Smooth muscle cell (in vitro differentiated cells): Measurements from ENCODE around the gene ENAH. TPM values are rescaled to one million over a fixed set of nuclear protein-coding genes. Genes with fewer than 3 reads are reported as not detected.
A peak's percentile ranks its signal among the peaks of the same experiment; 100 is the strongest.

Experiments
- DNase-seq: peaks from one replicate; lab custom pipeline; 2025; ENCODE audit not compliant: unreplicated experiment; lab: John Stamatoyannopoulos, UW
- H2AFZ ChIP-seq: fragments of 200-600 bp; sonication (generic); 2 replicates; pipeline ENCODE4 v1.6.0; 2016; ENCODE audit warnings: antibody characterized with exemption, low read depth, mild to moderate bottlenecking
- H3F3A ChIP-seq: fragments of 200-600 bp; sonication (generic); 2 replicates; pipeline ENCODE4 v1.6.0; 2017; ENCODE audit warnings: antibody characterized with exemption, low read depth
- H3K27ac ChIP-seq: fragments of 200-600 bp; sonication (generic); 2 replicates; pipeline ENCODE4 v1.5.1; 2016; ENCODE audit warnings: low read depth, mild to moderate bottlenecking
- H3K27me3 ChIP-seq: fragments of 200-600 bp; sonication (generic); 2 replicates; pipeline ENCODE4 v1.6.1; 2016; ENCODE audit warnings: low read depth, mild to moderate bottlenecking
- H3K36me3 ChIP-seq: fragments of 200-600 bp; sonication (generic); 2 replicates; pipeline ENCODE4 v1.5.1; 2016; ENCODE audit warnings: low read depth
- H3K4me1 ChIP-seq: fragments of 200-600 bp; sonication (generic); 2 replicates; pipeline ENCODE4 v1.5.1; 2016; ENCODE audit warnings: low read depth
- H3K4me2 ChIP-seq: fragments of 200-600 bp; sonication (generic); 2 replicates; pipeline ENCODE4 v1.6.0; 2016; ENCODE audit warnings: mild to moderate bottlenecking
- H3K4me3 ChIP-seq: fragments of 200-600 bp; sonication (generic); 2 replicates; pipeline ENCODE4 v1.5.1; 2016; ENCODE audit warnings: mild to moderate bottlenecking
- H3K79me2 ChIP-seq: fragments of 200-600 bp; sonication (generic); 2 replicates; pipeline ENCODE4 v1.6.0; 2016; ENCODE audit warnings: low read depth, mild to moderate bottlenecking
- H3K9ac ChIP-seq: fragments of 200-600 bp; sonication (generic); 2 replicates; pipeline ENCODE4 v1.6.0; 2016; ENCODE audit warnings: low read depth
- H3K9me3 ChIP-seq: fragments of 200-600 bp; sonication (generic); replicated peaks from 2 replicates; pipeline ENCODE4 v1.5.1; 2016; ENCODE audit warnings: low read depth
- H4K20me1 ChIP-seq: fragments of 200-600 bp; sonication (generic); 2 replicates; pipeline ENCODE4 v1.6.0; 2016; ENCODE audit warnings: low read depth
- CTCF ChIP-seq: fragments of 200-600 bp; sonication (generic); IDR thresholded peaks from 2 replicates; pipeline ENCODE4 v1.5.1; 2017; ENCODE audit warnings: borderline replicate concordance, mild to moderate bottlenecking, antibody characterized with exemption; ENCODE audit not compliant: insufficient read depth, poor library complexity, severe bottlenecking
- WGBS: methylation state at CpG from one replicate; pipeline ENCODE4 v1.1.7; 2016; ENCODE audit warnings: low lambda C conversion rate; 5-methylcytosine and 5-hydroxymethylcytosine counted together
- polyA plus RNA-seq: library from polyadenylated mRNA; unstranded; fragments of >200 nt; fragmentation: Nextera tagmentation; extraction: Ambion mirVana; gene quantifications from 2 replicates; pipeline ENCODE4 v1.2.1, GENCODE V29; 2016
- total RNA-seq: library from RNA; depleted of rRNA; stranded (reverse); fragments of >200 nt; gene quantifications from 2 replicates; pipeline ENCODE4 v1.2.3, GENCODE V29; 2014

ENAH gene
- 147 and 170 TPM in 2 replicates for total RNA-seq
- polyA plus RNA-seq = 39.3 and 70.5 TPM in 2 replicates

- TF ChIP-seq CTCF = no peak
- H3K9me3 ChIP-seq = no peaks in the 10 kb centered on the region
- H3K4me1 ChIP-seq = peaks cover 33% of the 10 kb centered on the region
- peak; percentile 72 for DNase-seq
- no peak within 1 kb of the TSS for H2AFZ ChIP-seq
- H3K4me2 ChIP-seq = peak within 1 kb of the TSS; percentile 99
- peak within 1 kb of the TSS; percentile 98 for H3K4me3 ChIP-seq
- H3K27me3 ChIP-seq = no peaks in the 10 kb centered on the region
- peak within 1 kb of the TSS; percentile 99 for H3K27ac ChIP-seq
- peak within 1 kb of the TSS; percentile 98 for H3K9ac ChIP-seq
- 3% methylated on average over 27 of the region's 90 CpGs for WGBS
- peaks cover 35% of the 10 kb centered on the region for H3F3A ChIP-seq
- H4K20me1 ChIP-seq = peaks cover 44% of the 10 kb centered on the region
- peaks cover 48% of the 10 kb centered on the region for H3K79me2 ChIP-seq
- no peaks in the 10 kb centered on the region for H3K36me3 ChIP-seq
Measured at GRCh38 chr1:225652729-225653462, at the start of gene ENAH. Gene ENAH (minus strand): TSS chr1:225653123. CDS start chr1:225652690, 433 bp downstream.

- DNase-seq = no peak
- Histone ChIP-seq H3K36me3 (no peaks in the 10 kb centered on the region), H3K9ac (peak overlapping the region; percentile 92), H3K27me3 (no peaks in the 10 kb centered on the region), H3K27ac (peak overlapping the region; percentile 97), H3K79me2 (no peaks in the 10 kb centered on the region), H2AFZ (peak overlapping the region; percentile 1), H3K4me1 (peaks cover 24% of the 10 kb centered on the region), H3K4me3 (no peak overlapping the region), H3K4me2 (peak overlapping the region; percentile 63), H4K20me1 (no peaks in the 10 kb centered on the region), H3K9me3 (no peaks in the 10 kb centered on the region), H3F3A (peaks cover 16% of the 10 kb centered on the region)
- WGBS = 87% methylated on average over 4 of the region's 4 CpGs
- TF ChIP-seq CTCF = no peak
Measured at GRCh38 chr1:225700889-225701465, 48.1 kb upstream of the ENAH start.

GRCh38 chr1:225700164-225700821 is 47.4 kb upstream of the ENAH start:
- Histone ChIP-seq H4K20me1 (no peaks in the 10 kb centered on the region), H3K9ac (peak overlapping the region; percentile 92), H3K9me3 (no peaks in the 10 kb centered on the region), H3K27ac (peak overlapping the region; percentile 97), H3K27me3 (no peaks in the 10 kb centered on the region), H3F3A (peaks cover 23% of the 10 kb centered on the region), H3K79me2 (no peaks in the 10 kb centered on the region), H3K4me3 (no peak overlapping the region), H2AFZ (peak overlapping the region; percentile 1), H3K4me2 (peak overlapping the region; percentile 76), H3K36me3 (no peaks in the 10 kb centered on the region), H3K4me1 (peaks cover 24% of the 10 kb centered on the region)
- 36% methylated on average over 16 of the region's 16 CpGs for WGBS
- no peak for TF ChIP-seq CTCF
- DNase-seq = no peak
